AG04449 (cell line): ENCODE results near the gene KLHL29.

Source experiments
- CTCF ChIA-PET: fragments of 350-600 bp; formaldehyde crosslinking; extraction: SDS; loops from one replicate; lab custom pipeline; 2021; ENCODE audit warnings: antibody characterized with exemption; lab: Yijun Ruan, JAX
- POLR2A ChIA-PET: fragments of 400-600, 350-600 bp; formaldehyde crosslinking; extraction: SDS; loops from one replicate; lab custom pipeline; 2020; ENCODE audit warnings: antibody characterized with exemption, inconsistent platforms; lab: Yijun Ruan, JAX
- DNase-seq: peaks from one replicate; pipeline ENCODE4 v3.0.0-alpha.2; 2010; ENCODE audit warnings: low read depth, low spot score
- H3K4me3 ChIP-seq: 2 replicates; pipeline ENCODE4 v1.5.1; 2011; ENCODE audit warnings: low read depth, mild to moderate bottlenecking, control low read depth, low read length
- TF ChIP-seq, protein P1 (sequence below): IDR thresholded peaks from one replicate; pipeline ENCODE4 v1.5.1; 2011; ENCODE audit warnings: mild to moderate bottlenecking, moderate library complexity, low read length, control low read depth, inconsistent platforms; ENCODE audit not compliant: insufficient read depth; ENCODE audit errors: missing control alignments

The KLHL29 gene

DNA sequence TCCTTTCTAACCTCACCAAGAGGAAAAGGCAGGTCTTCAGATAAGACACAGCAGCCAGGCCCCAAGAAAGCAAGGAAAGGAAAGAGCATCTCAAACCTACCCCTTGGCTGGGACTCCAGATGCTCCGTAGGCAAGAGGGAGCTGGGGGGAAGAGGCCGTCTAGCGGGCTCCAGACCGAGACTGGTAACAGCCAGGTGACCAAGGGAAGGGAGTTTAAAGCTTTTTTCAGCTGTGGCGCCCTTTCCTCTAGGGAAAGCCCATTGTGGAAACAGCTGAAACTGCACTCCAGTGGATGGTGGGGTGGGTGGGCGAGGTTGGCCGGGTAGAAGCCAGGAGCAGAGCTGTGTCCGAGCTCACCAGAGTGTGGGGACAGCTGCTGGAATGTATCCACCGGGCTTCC lies 180.4 kb downstream of the KLHL29 start:
- no peak for DNase-seq
- TF ChIP-seq, protein P1, sequence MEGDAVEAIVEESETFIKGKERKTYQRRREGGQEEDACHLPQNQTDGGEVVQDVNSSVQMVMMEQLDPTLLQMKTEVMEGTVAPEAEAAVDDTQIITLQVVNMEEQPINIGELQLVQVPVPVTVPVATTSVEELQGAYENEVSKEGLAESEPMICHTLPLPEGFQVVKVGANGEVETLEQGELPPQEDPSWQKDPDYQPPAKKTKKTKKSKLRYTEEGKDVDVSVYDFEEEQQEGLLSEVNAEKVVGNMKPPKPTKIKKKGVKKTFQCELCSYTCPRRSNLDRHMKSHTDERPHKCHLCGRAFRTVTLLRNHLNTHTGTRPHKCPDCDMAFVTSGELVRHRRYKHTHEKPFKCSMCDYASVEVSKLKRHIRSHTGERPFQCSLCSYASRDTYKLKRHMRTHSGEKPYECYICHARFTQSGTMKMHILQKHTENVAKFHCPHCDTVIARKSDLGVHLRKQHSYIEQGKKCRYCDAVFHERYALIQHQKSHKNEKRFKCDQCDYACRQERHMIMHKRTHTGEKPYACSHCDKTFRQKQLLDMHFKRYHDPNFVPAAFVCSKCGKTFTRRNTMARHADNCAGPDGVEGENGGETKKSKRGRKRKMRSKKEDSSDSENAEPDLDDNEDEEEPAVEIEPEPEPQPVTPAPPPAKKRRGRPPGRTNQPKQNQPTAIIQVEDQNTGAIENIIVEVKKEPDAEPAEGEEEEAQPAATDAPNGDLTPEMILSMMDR, result no peak
- ChIA-PET CTCF (no interaction called here), POLR2A (no interaction called here)
- H3K4me3 ChIP-seq, result no peak overlapping the region

DNA sequence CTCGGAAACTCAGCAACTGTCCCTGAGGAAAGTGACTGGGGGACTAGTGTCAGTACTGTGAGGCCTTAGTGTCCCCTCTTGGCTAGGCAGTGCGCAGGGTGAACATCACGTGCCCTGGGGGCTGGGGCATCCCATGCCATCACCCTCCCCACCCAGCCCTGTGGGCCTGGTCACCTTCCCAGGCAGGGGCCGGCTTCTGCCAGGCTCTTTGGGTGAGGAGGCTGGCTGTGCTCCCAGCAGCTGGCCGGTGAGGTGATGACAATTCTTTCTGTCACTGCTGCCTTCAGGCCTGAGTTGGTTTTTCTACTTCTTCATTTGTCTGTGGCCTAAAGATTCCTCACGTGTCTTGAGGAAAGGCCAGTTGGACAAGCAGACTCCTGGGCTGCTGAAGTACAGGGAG lies 180.8 kb downstream of the KLHL29 start:
- CTCF ChIA-PET, result interaction anchor here (1.6 kb wide), 1 partner anchor 14 kb away, joined by 5 read pairs; no protein-coding TSS in a partner anchor
- POLR2A ChIA-PET, result no interaction called here
- H3K4me3 ChIP-seq, result no peak overlapping the region

DNA sequence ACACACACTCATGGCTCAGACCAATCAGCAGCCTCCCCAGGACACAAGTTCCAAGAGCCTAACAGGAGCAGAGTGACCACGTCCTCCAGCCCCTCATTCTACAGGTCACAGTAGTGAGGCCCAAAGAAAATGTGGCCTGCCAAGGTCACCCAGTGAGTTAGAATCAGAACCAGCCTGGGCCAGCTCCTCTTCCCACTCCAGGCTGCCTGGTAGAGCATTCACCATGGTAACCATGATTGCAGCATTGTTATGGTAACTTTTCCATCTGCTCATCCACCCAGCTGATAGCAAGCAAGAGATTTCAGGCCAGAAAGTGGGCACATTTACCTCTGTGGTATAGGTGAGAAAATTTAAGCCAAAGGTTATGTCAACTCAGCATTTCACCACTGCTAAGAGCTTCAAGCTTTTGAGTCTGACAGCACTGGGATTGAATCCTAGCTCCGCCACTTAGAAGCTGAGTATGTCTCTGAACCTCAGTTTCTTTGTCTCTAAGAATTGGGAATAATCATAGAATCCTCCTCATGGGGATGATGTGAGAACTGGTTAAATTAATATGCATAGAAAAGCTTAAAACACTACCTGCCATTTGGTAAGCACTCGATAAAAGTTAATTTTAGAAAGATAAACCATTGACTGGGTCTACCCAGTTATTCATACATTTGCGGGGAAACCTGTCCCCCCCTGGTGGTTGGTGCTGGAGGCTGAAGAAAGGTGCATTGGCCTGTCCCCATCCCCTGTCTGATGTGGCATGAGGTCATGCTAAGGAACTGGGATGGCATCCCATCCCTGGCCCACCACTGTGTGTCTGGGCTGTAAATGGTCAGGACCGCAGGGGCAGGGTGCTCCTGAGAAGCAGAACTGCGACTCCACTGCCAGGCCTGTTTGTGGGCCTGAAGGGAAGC lies 181.5 kb downstream of the KLHL29 start:
- no peak for DNase-seq
- no peak overlapping the region for H3K4me3 ChIP-seq
- CTCF ChIA-PET, result interaction anchor here (0.5 to 1.6 kb wide), 3 partner anchors 13 to 111 kb away, joined by 3 to 5 read pairs (median 3); no protein-coding TSS in a partner anchor
- TF ChIP-seq, protein P1, result peak; percentile 29
- POLR2A ChIA-PET, result no interaction called here

More for the DNA sequence above, 180.8 kb downstream of the KLHL29 start:
- TF ChIP-seq, protein P1, result no peak
- DNase-seq, result no peak

DNA sequence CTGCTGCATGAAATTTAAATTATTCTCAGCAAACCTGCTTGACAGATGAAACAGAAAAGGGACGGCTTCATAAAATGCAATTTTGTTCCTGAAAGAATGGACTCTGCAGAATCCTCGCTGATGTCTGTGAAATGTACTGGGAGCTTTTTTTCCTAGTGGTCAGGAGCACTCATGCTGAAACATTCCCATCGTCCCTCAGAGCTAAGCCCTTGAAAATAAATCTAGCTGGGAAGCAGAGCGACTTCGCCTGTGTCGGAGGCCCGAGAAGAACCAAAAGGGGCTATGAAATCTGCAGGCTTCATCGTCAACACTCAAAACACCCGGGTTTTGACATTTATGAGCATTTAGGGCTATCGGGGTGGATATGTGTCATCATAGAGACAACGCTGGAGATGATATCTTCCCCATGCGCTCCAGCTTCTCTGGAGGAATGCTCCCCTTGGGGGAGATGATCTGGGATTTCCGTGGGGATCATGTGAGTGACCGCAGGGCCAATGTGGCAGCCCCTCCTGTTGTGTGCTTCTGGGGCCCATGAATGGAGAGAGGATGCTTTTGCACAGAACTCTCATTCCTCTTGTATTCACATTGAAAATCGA lies 182.3 kb downstream of the KLHL29 start:
- ChIA-PET POLR2A (no interaction called here), CTCF (interaction anchor here (0.5 to 1.6 kb wide), 3 partner anchors 12 to 112 kb away, joined by 3 to 5 read pairs (median 3); no protein-coding TSS in a partner anchor)
- TF ChIP-seq, protein P1, result no peak
- no peak overlapping the region for H3K4me3 ChIP-seq
- no peak for DNase-seq

DNA sequence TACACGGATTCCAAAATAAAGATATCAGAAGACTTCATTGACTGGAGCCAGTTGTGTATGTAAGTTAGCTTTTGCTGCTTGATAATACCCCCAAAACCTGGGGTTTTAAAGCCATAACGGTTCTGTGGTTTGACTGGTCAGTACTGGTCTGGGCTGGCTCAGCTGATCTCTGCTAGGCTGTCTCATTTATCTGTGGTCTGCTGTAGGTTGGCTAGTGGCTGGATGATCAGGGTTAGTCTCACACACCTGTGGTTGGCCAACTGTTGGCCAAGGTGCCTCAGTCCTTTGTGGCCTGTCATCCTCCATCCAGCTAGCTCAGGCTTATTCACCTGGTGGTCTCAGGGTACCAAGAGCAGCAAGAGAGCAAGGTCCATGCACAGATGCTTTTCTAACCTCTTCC lies 183.2 kb downstream of the KLHL29 start:
- TF ChIP-seq, protein P1, result no peak
- ChIA-PET CTCF (no interaction called here), POLR2A (no interaction called here)
- H3K4me3 ChIP-seq, result no peak overlapping the region
- DNase-seq, result no peak
